HG03342 (cell line): ENCODE results near the gene ADRA1B.
A peak's percentile ranks its signal among the peaks of the same experiment; 100 is the strongest.
"Not testable (repeated sequence)": the region's sequence is repeated elsewhere in the genome, so short reads cannot be mapped to it uniquely, and the experiment has no call there.

ENCODE experiments used
- ATAC-seq: cut with Tn5 transposase; IDR thresholded peaks from one replicate; pipeline ENCODE4 v1.9.1; 2021; ENCODE audit warnings: mild to moderate bottlenecking, moderate library complexity; ENCODE audit not compliant: unreplicated experiment

The ADRA1B gene

DNA sequence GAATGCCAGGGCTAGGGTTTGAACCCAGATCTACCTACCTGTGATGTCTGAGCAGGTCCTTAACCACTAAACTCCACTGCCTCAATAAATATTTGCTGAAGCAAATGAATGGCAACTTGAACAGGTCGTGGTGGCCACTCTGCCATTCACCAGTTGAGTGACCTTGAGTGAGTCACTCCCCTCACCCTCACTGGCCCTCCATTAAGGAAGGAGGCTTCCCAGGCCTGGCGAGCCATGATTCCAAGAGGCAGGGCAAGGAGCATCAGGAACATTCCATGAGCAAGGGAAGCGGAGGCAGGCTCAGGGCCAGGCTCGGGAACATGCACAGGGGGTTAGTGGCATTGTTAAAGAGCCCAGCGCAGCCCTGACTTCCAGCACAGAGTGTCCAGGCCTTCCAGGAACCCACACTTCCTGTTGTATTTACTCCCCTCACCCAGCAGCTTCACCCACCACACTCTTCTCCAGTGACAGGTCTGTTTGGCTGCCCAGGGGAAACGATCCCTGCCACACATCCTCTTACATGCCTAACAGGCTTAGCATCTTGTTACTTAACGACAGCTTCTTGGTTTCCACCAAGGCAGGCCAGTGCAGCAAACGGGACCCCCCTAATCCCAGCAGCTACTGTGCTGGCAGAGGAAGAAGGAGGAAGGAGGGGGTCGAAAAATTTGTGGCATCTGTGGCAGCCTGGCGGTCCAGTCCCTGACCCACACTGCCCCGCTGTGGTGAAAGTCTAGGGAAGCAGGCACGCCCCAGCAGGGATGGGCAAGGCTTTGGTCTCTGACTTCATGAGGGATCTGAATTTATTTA, 49.0 kb downstream of the ADRA1B start:
- ATAC-seq = no peak

DNA sequence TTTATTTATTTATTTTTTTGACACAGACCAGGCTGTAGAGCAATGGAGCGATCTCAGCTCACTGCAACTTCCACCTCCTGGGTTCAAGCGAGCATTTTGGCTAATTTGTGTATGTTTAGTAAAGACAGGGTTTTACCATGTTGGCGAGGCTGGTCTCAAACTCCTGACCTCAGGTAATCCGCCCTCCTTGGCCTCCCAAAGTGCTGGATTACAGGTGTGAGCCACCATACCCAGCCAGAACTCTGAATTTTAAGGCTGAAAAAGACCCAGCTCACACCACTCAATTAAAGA, 49.5 kb downstream of the ADRA1B start:
- not testable (repeated sequence) for ATAC-seq

DNA sequence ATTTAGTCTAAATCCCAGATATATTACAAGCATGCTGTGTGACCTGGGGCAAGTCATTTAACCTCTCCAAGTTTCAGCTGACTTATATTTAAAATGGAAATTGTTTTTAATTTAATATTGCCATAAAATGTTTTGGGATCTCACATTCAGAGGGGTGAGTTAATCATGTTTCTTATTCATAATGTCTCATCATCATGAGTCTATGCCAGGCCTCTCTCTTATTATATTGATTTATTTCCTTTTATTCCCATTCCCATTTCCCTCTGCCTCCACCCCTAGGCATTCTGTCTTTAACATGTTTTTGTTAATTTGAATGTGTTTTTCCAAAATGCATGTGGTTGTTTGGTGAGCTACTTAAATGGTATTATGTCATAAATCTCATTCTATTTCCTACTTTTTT, 53.7 kb downstream of the ADRA1B start:
- ATAC-seq = no peak

DNA sequence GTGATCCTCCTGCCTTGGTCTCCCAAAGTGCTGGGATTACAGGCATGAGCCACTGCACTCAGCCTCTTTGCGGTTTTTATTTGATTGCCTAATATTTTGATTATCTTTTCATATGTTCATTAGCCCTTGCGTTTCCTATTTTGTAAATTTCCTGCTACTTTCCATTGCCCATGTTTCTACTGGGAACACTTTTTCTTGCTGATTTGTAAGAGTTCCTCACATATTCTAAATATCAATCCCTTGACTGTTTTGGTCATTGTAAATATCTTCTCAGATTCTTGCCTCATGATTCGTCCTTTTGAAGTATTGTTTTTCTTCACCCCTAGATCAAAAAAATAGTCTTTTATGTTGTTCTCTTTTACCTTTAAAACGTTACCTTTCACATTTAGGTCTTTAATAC, 54.8 kb downstream of the ADRA1B start:
- no peak for ATAC-seq

DNA sequence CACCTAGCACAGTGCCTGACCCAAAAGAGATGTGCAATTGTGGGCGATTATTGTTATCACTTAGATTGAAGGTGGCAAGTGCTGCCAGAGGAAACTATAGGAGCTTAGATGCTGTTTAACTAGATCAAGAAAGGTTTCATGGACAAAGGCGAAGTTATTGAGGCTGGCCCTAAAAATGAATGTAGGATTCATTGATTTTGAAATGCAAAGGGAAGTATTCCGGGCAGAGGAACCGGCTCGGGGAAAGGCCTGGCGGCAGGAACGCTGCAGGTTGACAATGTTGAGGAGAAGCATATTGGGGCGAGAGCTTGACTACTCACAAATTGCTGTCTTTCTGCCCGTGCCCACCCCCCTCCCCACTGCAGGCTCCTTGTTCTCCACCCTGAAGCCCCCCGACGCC, 55.2 kb downstream of the ADRA1B start:
- no peak for ATAC-seq

DNA sequence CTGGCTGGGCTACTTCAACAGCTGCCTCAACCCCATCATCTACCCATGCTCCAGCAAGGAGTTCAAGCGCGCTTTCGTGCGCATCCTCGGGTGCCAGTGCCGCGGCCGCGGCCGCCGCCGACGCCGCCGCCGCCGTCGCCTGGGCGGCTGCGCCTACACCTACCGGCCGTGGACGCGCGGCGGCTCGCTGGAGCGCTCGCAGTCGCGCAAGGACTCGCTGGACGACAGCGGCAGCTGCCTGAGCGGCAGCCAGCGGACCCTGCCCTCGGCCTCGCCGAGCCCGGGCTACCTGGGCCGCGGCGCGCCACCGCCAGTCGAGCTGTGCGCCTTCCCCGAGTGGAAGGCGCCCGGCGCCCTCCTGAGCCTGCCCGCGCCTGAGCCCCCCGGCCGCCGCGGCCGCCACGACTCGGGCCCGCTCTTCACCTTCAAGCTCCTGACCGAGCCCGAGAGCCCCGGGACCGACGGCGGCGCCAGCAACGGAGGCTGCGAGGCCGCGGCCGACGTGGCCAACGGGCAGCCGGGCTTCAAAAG, 55.7 kb downstream of the ADRA1B start:
- no peak for ATAC-seq

DNA sequence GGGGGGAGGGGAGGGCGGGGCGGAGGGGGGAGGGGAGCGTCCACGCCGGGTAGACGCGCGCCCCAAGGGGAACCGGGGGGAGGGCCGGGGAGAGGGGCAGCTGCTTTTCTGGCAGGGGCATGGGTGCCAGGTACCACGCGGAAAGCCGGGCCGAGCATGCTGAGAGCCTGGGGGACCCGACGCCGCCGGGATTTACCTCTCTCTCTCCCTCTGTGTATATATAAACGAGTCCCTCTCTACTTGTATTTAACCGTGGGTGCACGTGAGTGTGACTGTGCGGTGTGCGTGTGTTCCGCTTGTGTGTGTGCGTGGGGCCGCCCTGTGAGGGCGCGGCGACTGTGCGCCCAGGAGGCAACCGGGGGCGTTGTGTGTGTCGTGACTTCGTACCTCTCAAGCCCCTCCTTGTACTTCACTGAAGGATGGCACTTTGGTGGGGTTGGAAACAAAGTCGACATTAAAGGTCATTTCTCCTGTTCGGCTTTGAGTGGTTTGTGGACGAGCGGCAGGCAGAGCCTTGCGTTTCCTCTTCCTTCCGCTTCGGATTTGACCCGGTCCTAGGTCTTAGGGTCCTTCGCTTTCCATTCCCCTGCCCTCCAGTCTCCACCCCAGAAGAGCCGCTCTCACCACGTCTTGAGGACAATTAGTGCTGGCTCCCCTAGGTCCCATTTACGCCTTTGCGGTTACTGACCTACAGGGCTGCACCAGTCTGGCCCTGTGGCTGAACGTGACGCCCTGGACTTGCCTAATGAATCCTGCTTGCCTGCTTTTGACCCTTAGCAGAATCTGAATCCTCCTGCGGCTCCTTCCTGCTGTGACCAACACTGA, 56.5 kb downstream of the ADRA1B start:
- no peak for ATAC-seq

DNA sequence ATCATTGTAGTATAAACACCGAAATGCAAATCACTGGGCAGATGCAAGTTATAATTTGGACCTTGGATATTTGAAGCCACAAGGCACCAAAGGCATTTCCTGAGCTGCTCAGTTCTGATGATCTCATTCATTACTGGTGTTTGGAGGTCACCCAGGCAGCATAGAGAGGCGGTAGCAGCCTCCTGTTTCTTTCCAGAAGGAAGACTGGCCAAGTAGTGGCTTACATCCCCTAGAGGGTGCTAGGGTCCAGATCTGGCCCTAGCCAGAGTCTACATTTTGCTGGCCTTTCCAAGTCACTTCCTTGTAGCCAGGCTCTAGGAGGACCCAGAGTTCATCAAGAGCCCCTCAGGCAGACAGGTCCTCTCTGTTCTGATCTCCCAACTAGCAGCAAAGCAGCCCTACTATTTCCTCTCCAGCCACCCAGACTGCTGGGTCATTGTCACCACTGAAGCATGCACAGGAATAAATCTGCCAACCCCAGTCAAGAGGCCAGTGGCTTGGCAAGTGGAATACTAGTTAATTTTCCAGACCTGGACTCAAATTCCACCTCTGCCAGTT, 59.3 kb downstream of the ADRA1B start:
- ATAC-seq = no peak

DNA sequence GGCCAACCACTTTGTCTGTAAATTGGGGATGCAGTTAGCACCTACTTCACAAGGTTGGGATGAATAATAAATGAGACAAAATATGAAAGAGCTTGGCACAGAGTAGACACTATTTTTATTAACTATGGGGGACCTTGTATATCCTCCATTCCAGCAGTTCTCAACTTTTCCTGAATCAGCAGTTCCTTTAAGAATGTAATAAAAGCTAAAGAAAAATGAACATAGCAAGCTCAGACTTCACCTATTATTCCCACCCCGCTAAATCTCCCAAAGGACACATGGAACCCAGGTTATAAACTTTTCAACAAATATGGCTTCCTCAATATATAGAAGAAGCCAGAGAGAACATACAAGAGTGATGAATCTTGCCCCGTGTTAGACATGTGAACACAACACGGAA, 60.6 kb downstream of the ADRA1B start:
- ATAC-seq = no peak

DNA sequence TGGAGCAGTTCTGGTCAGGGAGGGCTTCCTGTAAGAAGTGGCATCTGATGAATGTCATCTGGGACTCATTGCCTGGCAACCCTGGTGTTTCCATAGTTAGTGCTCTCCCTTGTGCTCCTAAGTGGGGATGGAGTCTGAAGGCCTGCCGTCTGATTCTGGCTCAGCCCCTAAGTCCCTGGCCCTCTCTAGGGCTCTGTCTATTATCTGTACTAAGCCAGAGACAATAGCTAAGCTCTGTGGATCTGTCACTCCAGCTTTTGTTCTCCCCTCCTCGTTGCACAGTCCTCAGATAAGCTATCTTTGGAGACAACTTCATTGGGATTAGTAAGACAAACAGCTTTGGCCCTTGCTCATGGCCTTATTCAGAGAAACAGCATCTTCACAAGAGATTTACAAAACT, 62.1 kb downstream of the ADRA1B start:
- ATAC-seq = no peak

DNA sequence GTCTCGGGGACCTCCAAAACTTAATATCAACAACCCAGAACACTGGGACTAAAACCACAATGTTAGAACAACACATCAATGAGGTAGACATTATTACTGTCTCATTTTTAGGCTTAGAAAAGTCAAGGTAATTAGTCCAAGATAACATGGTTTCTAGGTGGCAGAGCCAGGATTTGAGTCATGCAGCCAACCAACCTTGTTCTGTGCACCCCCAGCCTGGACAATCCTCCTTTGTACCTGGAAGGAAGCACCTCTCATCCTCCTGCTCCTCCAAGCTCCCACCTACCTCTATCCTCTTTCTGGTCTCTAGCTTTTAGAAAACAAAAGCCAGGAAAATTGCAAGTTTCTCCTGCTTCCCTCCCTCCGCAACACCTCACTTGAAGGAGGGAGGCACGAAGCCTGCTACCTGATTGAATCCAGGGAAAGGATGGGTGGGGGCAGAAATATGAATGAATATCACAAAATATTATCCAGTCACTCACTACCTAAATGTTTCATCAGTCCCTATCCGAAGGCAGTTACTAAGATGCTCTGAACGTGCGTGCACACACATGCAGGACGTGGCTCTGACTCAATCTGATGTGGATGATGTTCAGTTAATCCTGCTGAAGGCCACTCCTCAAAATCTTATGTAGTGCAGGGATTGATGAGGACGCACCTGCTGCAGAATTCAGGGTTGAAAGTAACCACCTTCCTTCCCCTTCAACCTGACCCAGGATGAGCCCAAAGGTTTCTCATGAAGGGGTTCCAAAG, 66.3 kb downstream of the ADRA1B start:
- ATAC-seq = no peak

DNA sequence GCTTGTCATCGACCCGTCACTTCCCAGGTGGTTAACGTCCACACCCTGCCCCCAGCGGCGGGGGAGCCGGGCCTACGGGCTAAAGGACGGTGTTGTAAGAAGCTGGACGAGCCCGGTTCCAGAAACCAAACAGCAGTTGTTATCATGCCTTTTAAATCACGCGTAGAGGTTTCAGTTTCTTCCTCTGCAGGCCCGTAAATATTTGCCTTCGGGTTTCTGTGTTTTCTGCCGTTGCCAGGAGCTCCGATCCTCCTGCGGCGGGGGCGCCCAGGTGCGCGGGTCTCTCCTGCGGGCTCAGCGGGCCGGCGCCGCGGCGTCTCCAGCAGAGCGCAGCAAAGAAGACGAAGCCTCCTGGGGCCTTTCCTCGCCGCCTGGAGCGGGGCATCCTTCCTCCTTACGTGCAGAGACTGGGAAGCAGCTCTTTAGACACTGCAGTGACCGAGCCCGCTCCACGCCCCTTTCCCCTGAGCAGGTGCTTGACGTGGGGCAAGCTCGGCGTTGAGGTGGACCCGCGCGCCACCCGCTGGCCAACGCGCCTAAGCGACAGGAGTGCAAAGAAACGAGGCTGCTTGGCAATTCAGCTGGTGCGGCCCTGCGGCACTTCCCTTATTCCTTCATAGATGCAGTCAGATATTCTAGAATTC, 70.9 kb downstream of the ADRA1B start:
- ATAC-seq = peak; percentile 87

DNA sequence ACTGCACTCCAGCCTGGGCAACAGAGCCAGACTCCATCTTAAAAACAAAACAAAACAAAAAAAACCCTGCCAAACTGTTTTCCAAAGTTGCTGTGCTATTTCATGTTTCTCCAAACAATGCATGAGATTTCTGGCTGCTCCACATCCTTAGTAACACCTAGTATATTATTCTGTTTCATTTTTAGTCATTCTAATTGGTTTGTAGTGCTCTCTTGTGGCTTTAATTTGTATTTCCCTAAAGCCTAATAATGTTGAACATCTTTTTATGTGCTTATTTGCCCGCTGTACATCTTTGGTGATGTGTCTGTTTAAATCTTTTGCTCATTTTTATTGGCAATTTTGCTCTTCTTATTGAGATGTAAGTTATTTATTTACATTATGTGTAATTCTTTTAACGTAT, 74.2 kb downstream of the ADRA1B start:
- ATAC-seq = no peak

DNA sequence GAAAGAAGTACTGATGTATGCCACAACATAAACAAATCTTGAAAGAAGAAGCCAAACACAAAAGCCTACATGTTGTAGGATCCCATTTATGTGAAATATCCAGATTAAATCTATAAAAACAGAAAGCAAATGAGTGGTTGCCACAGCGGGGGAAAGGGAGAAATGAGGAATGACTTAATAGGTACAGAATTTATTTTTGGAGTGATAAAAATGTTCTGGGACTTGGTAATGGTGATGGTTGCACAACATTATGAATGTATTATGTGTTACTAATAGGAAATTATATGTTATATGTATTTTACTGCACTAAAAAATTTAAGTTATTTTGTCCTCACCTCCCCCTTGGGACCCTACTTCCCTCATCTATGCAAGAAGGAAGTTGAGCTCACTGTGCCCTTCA, 76.3 kb downstream of the ADRA1B start:
- ATAC-seq = no peak

DNA sequence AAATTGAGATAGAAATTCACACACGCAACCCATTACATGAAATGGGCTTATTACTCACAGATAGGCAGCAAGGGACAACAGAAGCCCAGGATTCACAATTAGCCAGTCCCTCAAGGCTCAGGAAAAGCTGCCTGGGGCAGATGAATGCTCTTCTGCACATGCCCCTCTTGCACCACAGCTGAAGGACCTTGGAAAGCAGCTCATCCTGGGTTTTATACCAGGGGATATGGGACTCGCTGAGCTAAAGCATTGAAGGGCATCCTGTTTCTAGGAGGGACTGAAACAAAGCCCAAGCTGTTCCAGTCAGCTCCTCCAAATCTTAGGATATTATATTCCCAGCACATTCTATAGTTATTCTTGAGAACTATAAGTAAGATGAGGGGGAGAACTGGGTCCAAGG, 76.9 kb downstream of the ADRA1B start:
- no peak for ATAC-seq

DNA sequence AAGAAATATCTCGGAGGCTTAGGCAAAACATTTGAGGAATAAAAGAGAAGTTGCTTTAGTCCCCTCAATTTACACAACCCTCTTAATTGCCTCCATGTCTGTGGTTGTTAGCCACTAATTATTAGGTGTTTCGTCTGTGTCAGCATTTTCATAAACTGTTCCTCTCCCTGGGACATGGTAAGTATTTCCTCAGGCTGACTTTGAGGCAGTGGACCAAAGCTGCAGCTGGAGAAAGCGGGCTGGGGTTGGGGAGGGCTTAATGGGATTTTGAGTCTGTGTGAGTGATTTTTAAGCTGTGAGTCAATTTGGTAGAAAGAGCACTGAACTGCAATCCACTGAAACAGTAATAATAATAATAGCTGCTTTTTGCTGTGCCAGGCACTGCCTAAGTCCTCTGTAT, 79.6 kb downstream of the ADRA1B start:
- ATAC-seq = no peak

DNA sequence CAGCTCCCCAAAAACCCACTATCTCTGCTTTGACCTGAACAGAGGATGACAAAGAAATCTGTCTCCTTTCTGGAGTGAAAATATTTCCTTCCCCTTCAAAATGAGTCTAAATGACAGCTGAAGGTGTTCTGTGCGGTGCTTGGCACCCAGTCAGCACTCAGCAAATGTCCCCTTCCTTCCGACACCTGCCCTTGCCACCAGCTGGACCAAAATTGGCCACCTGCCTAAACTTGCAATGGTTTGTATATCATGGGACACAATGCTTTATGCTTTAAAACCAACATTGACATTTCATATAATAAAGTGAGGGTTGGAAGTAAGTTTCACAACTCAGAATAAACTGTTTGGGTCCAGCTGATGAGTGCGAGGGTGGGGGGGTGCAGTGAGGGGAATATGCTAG, 85.2 kb downstream of the ADRA1B start:
- no peak for ATAC-seq

DNA sequence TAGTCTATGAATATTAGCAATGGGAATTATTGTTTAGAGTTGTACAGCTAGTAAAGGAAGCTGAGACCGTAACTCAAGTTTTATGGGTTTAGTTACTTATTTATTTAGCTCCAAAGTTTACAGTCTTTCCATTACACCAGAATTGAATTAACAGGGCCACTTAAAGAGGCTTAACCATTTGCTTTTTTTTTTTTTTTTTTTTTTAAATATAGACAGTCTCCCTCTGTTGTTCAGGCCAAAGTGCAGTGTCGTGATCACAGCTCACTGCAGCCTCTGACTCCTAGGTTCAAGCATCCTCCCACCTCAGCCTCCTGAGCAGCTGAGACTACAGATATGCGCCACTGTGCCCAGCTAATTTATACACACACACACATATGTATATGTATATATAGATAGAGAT, 91.2 kb downstream of the ADRA1B start:
- ATAC-seq = no peak

DNA sequence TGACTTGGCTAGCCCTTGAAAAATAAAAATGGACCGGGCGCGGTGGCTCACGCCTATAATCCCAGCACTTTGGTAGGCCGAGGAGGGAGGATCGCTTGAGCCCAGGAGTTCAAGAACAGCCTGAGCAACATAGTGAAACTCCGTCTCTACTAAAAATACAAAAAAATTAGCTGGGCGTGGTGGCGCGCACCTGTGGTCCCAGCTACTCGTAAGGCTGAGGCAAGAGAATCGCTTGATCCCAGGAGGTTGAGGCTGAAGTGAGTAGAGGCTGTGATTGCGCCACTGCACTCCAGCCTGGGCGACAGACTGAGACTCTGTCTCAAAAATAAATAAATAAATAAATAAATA, 92.2 kb downstream of the ADRA1B start:
- ATAC-seq = not testable (repeated sequence)

DNA sequence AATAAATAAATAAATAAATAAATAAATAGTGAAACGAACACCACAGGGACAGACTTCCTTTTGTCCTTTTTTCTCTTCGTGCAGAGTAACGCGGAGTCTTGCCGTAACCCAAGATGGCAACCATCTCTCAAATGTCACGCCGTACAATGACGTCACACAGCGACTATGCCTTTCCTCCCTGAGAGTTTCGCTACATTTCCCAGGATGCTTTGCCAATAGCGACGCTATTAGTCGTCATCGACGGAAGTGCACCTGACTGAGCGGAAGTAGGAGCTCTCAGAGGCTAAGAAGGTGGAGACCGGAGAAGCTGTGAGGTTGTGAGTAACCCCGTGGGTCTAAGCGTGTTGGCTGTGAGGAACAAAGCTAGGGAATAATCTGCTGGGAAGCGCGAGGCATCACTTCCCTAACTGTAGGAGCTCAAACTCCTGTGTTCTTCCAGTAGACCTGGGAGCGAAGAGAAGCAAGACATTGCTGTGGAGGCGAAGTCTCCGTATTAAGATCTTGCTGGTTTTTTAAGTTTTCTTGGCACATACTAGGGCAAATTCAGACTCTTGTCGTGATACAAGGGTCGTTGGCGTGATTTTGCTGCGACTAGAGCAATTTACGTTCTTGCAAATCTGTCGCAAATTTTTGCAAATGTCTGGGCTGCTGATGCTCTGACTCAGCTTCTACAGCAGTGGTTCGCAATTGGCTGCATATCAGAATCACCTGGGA, 92.8 kb downstream of the ADRA1B start, which contains the start of gene TTC1:
Gene TTC1, plus strand, starts transcription at position 263 of the 714 bp plus-strand sequence. CDS start 1,390 bp downstream, outside the sequence.
- peak; percentile 100 for ATAC-seq
